CD4-positive, alpha-beta T cell treated with Interleukin-2 at 100 ng/mL for 4 hours (primary cell): ENCODE measurements around the gene MCF2L.
"Not testable (repeated sequence)": the region's sequence is repeated elsewhere in the genome, so short reads cannot be mapped to it uniquely, and the experiment has no call there.

ENCODE experiments used
- DNase-seq: peaks from one replicate; pipeline ENCODE4 v3.0.0-alpha.2; 2020; ENCODE audit warnings: low spot score

Gene MCF2L

GRCh38 chr13:113049981-113050380 is 81.0 kb downstream of the MCF2L start:
- DNase-seq = no peak

GRCh38 chr13:113050734-113051431 is 81.9 kb downstream of the MCF2L start:
- DNase-seq = no peak

DNA sequence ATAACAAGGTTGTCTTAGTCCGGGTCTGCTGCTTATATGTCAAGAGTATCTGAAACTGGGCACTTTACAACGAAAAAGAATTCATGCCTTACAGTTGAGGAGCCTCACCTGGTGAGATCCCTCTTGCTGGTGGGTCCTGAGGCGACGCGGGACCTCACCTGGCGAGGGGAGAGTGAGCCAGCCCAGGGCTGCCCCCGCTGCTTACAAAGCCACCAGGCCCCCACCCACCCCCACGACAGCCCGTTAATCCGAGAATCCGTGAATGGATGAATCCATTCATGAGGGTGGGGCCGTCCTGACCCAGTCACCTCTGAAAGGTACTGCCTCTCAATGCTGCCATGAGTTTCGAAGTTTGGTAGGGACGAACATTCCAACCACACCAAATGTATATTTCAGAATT is 82.6 kb downstream of the MCF2L start:
- no peak for DNase-seq

GRCh38 chr13:113052206-113052605 is 83.2 kb downstream of the MCF2L start:
- DNase-seq = no peak

DNA sequence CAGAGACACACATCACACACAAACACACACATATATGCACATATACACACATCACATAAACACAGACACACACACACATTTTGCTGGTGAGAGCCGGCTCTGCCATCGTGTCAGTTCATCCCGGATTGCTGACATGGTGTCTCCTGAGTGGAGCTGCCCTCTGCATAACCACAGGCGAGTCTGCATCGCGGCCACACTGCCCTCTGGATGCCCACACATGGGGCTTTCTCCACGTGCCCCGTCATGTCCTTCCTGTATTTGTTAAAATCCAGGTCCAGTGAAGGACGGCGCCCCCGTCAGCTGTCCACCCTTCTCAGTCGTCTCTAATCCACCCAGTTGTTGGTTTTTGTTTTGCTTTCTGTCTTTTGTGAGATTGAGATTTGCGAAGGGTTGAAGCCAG is 84.0 kb downstream of the MCF2L start:
- DNase-seq = no peak

DNA sequence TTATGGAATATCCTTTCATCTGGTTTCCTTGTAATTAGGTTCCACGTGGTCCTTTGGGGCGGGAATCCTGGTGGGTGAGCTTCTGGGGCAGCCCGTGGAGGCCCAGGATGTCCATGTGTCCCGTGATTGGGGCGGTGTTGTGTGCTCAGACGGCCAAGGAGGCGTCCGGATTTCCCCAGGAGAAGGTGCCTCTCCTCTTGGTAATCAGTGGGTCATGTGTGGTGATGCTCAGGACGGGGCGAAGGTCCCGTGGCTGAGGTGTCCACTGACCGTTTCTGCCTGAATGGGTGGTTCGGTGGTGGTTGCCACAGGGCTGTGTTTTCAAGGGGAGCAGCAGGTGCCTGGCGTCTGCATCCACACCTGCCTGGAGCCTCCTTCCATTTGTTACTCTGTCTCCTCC is 84.4 kb downstream of the MCF2L start:
- DNase-seq = no peak

GRCh38 chr13:113053801-113054604 is 85.0 kb downstream of the MCF2L start:
- DNase-seq = no peak

DNA sequence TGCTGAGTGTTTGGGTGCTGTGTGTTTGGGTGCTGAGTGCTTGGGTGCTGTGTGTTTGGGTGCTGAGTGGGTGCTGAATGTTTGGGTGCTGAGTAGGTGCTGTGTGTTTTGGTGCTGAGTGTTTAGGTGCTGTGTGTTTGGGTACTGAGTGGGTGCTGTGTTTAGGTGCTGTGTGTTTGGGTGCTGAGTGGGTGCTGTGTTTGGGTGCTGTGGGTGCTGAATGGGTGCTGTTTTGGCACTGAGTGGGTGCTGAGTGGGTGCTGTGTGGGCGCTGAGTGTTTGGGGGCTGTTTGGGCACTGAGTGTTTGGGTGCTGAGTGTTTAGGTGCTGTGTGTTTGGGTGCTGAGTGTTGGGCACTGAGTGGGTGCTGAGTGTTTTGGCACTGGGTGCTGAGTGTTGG is 88.1 kb downstream of the MCF2L start:
- no peak for DNase-seq

GRCh38 chr13:113057559-113057958 is 88.5 kb downstream of the MCF2L start:
- not testable (repeated sequence) for DNase-seq

DNA sequence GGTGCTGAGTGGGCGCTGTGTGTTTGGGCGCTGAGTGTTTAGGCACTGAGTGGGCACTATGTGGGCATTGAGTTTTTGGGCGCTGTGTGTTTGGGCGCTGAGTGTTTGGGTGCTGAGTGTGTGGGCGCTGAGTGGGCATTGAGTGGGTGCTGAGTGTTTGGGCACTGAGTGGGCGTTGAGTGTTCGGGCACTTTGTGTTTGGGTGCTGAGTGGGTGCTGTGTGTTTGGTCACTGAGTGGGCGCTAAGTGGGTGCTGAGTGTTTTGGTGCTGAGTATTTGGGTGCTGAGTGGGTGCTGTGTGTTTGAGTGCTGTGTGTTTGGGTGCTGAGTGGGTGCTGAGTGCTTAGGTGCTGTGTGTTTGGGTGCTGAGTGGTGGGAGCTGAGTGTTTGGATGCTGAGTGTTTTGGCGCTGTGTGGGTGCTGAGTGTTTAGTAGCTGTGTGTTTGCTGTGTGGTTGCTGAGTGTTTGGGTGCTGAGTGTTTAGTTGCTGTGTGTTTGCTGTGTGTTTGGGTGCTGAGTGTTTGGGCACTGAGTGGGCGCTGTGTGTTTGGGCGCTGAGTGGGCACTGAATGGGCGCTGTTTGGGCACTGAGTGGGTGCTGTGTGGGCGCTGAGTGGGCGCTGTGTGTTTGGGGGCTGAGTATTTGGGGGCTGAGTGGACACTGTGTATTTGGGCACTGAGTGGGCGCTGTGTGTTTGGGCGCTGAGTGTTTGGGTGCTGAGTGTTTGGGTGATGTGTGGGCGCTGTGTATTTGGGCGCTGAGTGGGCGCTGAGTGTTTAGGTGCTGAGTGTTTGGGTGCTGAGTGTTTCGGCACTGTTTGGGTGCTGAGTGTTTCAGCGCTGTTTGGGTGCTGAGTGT is 89.3 kb downstream of the MCF2L start:
- no peak for DNase-seq

DNA sequence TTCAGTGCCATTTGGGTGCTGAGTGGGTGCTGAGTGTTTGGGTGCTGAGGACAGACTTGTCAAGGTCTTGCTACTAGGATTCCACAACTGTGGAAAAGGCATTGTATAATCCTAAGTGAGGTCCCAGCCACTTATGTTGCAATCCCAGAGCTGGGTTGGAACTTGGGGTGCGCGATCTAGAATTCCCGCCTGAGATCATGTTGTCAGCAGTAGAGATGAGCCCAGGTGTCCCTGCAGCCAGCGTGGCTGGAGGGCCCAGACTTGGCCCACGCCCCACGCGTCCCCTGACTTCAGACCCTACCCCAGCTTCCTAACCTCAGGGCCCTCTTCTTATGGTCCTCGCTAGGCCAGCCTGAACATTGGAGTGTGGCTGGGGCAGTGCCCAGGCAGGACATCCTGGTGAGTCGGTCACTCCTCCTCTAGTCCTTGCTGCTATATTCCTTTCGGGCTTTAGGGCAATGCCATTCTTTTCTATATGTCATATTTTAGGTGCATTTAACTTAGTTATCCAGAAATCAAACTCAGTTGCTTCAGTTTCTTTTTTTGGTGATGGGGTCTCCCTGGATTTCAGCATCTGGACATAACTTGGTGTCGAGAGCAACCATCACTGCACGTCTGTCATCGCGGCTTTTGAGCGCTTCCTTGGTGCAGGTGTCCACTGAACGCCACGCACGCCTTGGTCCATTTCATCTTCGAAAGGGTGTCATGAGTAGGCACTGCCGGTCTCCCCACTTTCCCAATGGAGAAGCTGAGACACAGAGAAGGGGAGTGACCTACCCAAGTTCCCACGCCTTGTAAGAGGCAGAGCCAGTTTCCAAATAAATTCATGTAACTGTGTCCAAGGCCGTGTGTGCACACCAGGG is 90.2 kb downstream of the MCF2L start:
- no peak for DNase-seq

GRCh38 chr13:113059891-113060290 is 90.9 kb downstream of the MCF2L start:
- DNase-seq = no peak

DNA sequence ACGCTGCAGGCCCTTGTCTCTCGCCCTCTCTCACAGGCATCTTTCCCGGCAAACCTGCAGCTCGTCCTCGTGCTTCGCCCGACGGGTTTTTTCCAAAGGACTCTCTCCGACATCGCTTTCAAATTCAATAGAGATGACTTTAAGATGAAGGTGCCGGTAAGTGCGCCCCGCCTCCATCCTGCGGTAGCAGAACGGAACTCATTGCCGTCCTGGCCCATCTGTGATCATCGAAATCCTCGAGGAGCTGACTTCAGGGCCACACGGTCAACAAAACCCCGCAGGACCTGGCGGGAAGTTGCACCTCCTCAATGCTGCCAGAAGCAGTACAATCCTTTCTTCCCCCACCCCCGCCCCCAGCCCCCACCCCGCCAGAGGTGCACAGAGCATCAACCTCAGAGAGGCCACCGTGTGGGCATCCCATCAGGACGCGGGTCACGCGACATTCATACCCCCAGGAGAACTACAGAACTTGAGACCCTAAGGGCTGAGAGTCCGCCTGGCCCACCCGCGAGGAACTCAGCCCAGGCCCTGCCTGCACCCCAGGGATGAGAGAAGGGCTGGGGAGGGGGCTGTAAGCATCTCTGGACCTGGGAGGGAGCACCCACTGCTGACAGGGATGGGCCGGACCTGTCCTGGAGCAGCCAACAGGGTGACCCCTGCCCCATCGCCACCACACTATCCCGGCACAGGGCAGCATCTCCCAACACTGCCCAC is 91.7 kb downstream of the MCF2L start:
- DNase-seq = no peak

DNA sequence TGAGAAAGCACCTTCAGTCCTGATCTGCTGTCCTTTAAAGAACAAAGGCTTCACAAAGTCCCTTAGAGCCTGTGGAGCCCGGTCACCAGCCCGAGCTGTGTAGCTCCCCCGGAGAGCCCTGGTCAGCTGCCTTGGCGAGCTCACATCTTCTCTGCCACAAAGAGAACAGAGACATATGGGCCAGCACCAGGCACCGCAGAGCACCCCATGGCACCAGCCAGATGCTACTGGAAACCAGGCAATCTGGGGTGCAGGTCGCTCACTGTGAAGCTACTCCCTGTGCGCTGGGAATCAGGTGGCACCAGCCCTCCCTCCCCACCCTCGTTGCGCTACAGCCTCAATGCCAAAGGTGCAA is 92.2 kb downstream of the MCF2L start:
- no peak for DNase-seq

DNA sequence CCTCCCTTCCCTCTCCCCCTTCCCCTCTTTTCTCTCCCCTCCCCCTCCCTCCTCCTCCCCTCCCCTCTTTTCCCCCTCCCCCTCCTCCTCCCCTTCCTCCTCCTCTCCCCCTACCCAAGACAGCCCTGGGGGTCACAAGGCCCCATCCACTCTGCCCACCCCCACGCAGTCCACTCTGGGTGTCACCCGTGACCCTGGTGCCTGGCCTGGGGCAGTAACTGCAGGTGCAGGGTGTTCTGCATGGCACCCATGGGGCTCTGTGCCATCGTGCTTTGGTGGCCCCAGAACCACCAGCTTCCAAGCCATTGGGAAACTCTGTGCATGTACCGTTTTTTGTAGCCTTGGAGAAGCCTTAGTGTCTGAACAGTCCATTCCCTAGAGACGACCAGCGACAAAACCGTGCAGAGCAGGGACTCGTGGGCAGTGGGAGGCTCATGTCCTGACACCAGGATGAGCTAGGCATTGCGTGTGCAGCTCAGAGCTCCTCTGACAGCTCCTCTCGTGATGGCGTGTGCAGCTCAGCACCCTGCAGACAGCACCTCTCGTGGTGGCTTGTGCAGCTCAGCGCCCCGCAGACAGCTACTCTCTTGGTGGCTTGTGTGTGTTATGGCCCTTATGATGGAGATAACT is 92.9 kb downstream of the MCF2L start:
- DNase-seq = no peak

DNA sequence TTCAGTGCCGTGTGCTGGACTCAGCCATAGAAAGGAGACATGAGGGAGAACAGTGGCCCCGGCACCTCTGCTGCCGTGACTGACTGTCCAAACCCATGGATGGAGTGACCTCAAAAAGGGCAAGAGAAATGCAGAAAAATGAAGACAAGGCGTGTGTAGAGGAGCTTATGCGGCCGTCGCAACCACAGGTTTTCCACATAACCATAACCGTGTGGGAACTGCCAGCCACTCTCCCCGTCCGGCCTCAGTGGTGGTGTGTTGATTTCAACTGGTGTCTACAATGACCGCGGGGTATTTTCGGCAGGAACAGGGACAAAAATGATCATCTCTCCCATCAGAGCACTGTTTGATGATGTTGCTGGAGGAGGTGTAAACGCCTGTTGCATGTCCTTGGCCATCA is 93.7 kb downstream of the MCF2L start:
- no peak for DNase-seq

DNA sequence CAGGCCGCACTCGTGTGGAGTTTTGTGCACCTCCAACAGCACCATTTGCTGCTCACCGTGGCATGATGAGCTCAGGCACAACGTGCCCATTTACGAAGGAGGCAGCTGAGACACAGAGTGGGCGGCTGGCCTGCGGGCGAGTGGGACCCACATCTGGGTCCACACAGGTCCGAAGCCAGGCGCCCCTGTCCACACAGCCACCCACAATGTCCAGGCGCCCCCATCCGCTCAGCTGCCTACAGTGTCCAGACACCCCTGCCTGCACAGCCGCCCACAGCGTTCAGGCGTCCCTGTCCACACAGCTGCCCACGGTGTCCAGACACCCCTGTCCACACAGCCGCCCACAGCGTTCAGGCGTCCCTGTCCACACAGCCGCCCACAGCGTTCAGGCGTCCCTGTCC is 94.1 kb downstream of the MCF2L start:
- no peak for DNase-seq

- DNase-seq = no peak
These were observed 95.1 kb downstream of the MCF2L start for GRCh38 chr13:113064000-113064533.

- DNase-seq = no peak
These were observed 95.8 kb downstream of the MCF2L start for GRCh38 chr13:113064534-113065405.
